Heart left ventricle (tissue), 13 donors: ENCODE results near the gene TBC1D4.

Experiments
- CTCF ChIP-seq, 12 donors: fragments of 200-600 bp; sonication (generic) in 4 of 12; IDR thresholded peaks; one replicate each; pipeline versions ENCODE4 v1.5.0 to v1.8.0; 2018 to 2022; ENCODE audit warnings: antibody characterized with exemption in 12 of 12, mild to moderate bottlenecking in 5 of 12
- POLR2A ChIP-seq, 2 donors: fragments of 450-650 bp; IDR thresholded peaks; one replicate each; pipeline ENCODE4 v1.6.1; 2017; ENCODE audit warnings: antibody characterized with exemption in 2 of 2, mild to moderate bottlenecking in 2 of 2, moderate library complexity in 2 of 2
- donor health status: ischemic (EF 13 %, LVEDD 7.1; RV severe dilation, severe dysfunction).
- donor health status: DM: no; HTN: yes; CAD: no.
- donor health status: DM: no; HTN: no; CAD: no.
- donor health status: ischemic (EF 25% LVEDD 6.9; RV normal size, moderate dysfunction).
- donor health status: ischemic (EF 25% LVEDD 5.7; RV mildly dilated, moderate dysfunction).
- donor health status: ischemic (EF 35%, LVEDD 5.7; RV mildly dilated, moderate dysfunction).
- donor health status: nonischemic (EF 11% LVEDD 7.7; RV severe dilation, severe dysfunction).
- donor health status: DM: yes; HTN: yes; CAD: no.
- donor health status: PGD.
- donor health status: ischemic (EF 29% LVEDD 5.4; RV normal size, mild dysfunction).
- donor health status: nonischemic (EF 23%, LVEDD 6.1; RV moderate dilation, normal function).

GRCh38 chr13:75329097-75329496, 152.9 kb downstream of the TBC1D4 start:
- TF ChIP-seq CTCF (IDR thresholded peaks at IDR 0.05), result no peak
- no peak for TF ChIP-seq POLR2A (IDR thresholded peaks at IDR 0.05)
